ENCODE measurements around the gene OPN1SW.

OPN1SW gene

DNA sequence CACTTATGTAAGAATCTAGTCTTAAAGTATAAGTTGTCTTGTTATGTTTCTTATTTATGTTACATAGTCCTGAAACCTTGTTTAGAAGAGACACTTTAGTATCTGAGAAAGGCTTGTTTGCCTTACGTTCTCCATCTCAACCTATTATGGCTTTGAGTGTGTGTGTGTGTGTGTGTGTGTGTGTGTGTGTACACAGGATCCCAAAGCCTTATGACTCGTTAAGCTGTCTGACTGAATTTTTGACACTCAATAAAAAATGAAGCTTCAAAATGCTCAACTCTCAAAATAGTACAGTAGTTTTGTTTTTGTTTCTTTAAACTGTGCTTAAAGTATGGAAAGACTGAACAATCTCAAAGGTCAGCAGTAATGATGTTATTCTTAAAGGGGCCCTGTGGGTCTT lies 18.4 kb downstream of the OPN1SW start:
- no peak for DNase-seq (ENCODE audit: low read depth)

DNA sequence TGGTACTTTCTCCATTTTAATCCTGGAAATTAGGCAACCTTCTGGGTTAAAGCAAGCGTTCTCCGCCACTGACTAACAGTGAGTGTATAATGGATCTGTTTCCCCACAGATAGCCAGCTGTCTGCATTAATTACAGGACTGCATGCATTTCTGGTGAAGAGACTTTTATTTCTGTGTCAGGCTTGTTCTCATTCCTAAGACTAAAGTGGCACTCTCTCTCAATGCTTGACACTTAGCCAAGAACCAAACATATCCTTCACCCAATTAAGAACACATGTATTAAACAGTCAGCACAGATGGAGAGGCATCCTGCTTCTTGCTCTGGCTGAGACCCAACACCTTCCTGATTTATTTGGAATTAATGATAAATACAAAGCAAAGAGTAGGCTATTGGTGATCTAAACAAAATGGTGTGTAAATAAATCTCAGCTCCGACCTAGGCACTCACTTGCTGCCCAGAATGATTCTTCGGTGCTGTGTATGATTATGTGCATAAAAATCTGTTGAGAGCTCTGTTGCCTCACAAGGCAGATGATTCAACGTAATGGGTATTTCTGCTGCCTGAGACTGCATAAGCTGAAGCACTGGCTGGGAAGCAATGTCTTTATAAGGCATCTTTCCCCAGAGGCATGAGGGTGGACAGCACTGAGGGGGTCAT lies 19.6 kb downstream of the OPN1SW start:
- peak; percentile 96 for DNase-seq (ENCODE audit: low read depth)

DNA sequence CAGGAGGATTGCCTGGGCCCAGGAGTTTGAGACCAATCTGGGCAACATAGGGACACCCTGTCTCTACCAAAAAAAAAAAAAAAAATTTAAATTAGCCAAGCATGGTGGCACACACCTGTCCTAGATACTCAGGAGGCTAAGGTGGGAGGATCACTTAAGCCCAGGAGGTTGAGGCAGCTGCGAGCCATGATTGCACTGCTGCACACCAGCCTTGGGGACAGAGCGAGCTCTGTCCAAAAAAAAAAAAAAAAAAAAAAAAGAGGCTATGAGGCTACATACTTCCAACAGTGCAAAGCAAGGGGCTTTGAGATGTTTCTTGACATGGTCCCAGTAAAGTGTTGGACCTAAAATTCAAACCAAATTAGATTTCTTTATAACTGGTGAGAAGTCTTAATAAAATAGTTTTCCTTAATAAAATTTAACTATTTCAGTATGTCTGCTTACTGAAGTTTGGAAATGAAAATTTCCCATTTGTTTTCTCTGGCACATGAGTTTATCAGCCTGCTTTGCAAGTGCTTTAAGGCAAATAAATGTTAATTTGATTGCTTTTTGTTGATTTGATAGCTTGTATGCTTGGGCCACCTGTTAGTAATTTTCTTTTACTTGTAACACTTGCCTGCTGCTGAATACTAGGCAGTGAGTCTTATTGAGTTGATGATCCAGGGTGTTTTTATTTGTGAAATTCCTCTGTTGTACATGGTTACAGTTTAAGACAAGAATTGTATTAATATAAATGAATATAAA lies 20.3 kb downstream of the OPN1SW start:
- DNase-seq (ENCODE audit: low read depth), result no peak

DNA sequence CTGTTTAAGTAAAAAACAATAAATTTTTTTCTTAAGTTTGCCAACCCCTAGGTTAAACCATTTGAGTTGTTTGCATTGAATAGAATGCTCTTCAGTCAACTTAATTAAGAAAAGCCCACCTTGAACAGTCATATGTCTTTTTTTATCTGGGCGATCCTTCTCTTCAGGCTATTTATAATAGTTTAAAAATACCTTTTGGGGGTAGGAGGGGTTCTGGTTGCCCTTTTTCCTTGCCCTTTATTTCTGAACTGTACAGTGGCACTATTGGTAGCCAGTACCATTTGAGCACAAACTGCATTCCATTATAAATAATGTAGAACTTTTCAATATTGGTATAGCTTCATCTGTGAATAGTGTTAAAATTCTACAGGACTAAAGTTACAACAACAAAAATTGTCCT lies 23.3 kb downstream of the OPN1SW start:
- DNase-seq (ENCODE audit: low read depth), result no peak

DNA sequence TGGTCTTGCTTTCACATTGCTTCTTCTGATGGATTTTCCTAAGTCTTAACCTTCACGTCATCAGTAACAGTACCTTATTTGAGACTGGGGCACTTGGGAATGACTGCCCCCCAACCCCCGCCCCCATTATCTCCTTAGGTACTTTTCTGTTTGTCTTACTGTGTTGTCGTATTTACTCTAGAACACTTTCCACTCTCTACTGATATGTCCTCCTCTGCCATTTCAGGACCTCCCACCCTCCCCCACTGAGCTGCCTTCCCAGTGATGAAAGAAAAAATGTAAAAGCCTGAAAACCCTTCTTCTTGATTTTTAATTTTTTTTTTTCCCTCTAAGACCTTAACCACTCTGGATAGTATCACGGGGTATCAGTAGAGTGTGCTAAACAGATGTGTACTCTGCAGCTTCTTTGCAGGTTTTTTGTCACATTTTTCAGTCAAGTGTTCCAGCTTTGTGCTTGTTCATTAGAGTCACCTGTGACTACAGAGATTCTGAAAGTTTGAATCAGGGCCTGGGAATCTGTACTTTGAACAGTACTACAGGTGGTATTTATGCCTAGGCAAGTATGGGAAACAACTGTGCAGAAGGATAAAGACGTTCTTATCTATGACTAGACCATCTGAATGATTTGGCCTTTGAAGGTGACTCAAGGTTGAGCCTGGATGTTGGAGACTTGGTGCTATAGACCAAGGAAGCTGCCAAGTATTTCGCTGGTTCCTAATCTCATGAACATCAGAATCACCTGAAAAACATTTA lies 28.1 kb downstream of the OPN1SW start:
- DNase-seq (ENCODE audit: low read depth), result peak; percentile 36

DNA sequence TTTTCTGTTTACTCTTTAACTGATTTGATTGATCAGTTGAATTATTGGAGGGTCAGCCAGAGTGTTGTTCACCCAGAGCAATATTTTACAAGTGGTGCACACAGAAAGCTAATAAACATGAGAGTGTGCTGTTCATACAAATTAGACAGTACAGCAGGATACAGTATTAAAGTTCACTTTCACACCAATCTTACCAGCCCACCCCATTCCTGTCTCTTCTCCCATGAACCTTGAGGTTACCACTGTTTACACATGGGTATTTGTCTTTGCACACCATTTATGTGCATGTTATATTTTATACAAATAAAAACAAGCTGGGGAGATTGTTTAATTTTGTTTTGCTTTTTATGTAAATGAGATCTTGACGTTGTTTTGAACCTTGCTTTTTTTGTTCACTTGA lies 29.9 kb downstream of the OPN1SW start:
- DNase-seq (ENCODE audit: low read depth), result no peak

DNA sequence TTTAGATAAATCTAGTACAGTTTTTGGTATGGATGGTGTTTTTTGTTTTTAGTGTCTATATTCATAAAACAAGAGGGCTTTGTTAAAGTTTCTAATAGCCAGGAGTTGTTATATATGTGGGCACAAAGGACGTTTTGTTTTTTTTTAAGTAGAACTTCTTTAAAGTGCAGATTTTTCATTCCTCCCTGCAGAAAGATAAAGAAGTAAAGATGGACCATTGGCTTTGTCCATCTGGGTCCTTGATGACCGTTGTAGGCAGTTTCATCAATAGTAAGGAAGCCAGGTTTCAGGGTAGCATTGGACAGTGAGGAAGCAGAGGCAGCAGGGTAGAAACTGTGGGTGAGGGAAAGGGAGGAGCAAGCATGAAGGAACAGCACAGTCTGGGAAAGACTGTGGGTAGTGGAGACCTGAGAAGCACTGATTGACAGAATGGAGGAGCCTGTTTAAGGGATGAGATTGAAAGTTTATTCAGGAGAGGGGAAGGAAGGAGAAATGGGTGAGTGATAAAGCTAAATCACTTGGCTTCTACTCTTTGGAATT lies 31.2 kb downstream of the OPN1SW start:
- no peak for DNase-seq (ENCODE audit: low read depth)

DNA sequence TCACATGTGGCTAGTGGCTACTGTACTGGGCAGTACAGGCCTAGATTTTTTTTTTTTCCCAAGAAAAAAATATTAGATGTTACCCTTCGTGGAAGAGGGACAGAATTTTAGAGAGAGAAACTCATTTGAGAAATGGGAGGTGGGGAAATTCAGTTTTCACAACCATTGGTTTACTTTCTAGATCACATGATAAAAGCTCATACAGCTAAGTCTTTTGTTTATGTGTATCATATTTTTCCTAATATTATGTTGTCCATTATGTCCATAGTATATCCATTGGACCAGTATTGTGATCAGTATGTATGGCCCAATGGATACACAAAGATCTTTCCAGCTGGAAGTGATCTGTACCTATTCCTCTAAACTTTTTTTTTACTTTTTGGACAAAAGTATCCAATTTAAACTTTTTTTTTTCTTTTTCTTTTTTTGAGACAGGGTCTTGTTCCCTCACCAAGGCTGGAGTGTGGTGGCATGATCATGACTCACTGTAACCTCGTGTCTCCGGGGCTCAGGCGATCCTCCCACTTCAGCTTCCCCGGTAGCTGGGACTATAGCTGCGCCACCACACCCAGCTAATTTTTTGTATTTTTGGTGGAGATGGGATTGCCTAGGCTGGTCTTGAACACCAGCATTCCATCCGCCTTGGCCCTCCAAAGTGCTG lies 32.4 kb downstream of the OPN1SW start:
- DNase-seq (ENCODE audit: low read depth), result peak; percentile 33

DNA sequence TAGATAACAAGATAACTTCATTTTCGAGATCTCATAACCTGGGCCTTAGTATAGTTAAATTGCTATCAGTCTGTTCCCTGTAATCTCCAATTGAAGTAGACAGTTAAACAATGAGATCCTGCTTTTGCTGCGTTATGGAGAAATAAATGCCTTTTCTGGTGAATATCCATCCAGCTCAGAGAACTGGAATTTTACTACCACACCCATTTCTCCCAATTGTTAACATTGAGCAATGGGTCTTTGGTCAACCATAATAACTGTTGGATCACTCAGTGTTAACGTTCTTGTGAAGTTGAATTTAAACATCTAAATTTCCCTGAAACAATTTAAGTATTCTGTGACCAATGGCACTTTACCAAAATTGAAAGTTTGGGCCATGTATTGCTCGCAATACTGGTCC lies 33.4 kb downstream of the OPN1SW start:
- peak; percentile 74 for DNase-seq (ENCODE audit: low read depth)

DNA sequence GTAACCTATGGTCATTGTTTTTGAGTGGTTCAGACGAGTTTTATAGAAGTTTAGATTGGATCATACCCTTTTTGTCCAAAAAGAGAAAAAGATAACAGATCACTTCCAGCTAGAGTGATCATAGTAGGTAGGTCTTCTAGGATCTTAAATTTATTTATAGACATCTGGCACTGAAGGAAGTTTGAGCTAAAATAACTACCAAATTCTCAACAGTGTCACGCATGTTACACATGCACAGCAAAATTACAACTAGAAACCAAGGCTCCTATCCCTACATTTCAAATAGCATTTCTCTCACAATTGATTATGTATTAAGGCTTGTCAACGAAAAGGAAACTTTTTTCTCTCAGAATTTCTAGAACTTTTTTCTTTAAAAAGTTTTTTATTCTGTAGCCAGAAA lies 34.1 kb downstream of the OPN1SW start:
- DNase-seq (ENCODE audit: low read depth), result no peak

DNA sequence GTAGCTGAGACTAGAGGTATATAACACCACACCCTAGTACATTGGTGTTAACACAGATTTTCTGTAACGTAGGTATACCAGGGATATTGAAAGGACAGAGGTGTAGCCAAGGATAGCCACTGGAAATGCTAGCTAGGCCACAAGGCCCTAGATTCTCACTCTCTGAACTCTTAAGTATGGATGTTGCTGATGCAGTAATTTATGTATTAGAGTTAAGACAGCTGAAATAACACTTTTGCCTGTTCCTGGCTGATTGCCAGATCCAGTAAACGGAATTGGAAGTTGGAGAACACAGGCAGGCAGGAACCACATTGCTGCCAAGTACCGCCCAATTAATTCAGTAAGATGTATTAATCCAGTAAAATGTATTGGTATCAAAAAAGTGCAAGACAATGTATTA lies 34.6 kb downstream of the OPN1SW start:
- DNase-seq (ENCODE audit: low read depth), result no peak

DNA sequence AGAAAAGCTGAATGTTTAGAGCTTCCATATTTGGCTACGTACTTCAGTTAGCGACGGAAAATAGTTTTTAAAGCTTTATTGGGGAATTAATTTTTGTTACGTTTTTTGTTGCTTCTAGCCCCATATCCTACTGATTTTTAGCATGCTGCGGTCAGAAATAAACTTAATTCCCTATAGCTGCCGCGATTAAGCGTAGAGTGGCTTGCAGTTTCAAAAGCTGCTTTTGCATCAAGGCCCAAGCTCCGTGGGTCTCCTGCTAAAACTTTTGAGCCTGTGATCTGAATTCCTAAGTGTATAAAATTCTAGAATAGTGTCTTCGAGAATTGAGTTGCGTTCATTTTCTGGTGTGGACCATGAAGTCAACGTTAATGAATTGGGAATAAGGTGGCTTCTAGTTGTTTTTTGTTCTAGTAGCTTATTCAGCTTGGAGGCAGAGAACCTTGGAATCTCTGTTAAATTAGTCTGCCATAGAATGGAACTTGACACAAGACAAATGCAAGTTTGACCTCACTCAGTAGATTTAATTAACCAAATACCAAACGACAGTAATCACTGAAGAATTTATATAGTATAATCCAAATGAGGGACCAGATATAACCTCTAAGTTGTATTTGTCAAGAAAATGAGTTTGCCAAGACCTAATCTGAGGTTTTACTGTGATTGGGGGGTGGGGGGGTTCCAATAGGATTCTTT lies 35.5 kb downstream of the OPN1SW start:
- DNase-seq (ENCODE audit: low read depth), result no peak

DNA sequence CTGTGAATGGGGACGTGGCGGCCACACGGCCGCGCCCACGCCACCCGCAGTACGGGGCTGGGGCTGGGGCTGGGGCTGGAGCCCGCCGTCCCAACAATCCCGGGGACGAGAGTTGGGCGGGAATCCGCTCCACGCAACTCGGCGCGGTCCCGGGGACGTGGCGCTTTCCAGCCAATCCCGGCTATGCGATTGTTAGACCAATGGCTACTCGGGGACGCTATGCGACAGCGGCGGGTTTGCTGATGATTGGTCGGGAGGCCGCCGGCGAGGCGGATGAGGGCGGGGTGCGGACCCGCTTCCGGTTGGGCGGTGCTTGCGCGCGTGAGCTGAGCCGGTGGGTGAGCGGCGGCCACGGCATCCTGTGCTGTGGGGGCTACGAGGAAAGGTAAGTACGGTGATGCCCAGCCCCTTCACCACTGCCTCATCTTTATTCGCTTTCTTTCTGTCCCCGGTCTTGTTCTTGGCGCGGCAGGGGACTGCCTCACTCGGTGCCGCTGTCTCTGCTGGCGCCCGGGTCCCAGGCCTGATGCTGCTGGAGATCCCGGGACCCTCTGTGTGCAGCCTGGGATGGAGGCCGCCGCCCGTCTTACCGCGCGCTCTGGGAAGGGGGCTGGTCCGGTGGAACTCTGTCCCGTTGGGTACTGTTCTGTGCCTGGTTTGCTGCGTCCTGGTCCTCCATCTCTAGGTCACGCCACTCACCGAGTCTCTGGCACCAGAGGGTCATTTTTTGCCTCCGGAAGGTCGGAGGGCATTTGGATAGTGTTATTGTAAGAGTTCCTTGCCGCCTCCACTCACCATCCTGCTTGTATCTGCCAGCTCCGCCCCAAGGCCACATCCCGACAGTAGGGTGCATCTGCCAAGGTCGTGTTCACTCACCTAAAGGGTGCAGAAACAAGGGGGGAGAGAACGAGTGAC lies 36.3 kb downstream of the OPN1SW start, which contains the start of gene CALU:
Gene CALU (plus strand): TSS at position 312 of the 915 bp plus-strand sequence. CDS start 9,225 bp downstream, outside the sequence.
- DNase-seq (ENCODE audit: low read depth), result peak; percentile 95

DNA sequence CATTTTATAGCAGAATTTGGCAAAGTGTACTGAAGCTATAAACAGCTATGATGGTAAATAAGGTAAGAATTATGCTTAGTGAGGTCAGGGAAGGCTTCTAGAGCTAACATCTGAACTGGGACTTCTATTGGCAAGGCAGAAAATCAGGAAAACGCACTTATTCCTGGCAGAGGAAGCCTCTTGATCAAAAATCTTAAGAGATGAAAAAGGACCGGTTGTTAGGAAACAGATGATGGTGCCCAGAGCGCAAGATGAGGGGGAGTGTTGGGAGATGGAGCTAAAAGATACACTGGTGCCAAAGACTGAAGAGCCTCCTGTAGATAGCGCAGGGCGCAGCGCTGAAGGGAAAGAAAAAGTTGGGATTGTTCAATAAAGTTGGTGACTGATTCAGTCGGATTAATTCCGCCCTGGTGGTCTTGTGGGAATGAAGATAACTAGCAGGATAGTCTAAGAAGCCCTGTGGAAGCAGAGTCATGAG lies 37.0 kb downstream of the OPN1SW start:
- DNase-seq (ENCODE audit: low read depth), result peak; percentile 72

DNA sequence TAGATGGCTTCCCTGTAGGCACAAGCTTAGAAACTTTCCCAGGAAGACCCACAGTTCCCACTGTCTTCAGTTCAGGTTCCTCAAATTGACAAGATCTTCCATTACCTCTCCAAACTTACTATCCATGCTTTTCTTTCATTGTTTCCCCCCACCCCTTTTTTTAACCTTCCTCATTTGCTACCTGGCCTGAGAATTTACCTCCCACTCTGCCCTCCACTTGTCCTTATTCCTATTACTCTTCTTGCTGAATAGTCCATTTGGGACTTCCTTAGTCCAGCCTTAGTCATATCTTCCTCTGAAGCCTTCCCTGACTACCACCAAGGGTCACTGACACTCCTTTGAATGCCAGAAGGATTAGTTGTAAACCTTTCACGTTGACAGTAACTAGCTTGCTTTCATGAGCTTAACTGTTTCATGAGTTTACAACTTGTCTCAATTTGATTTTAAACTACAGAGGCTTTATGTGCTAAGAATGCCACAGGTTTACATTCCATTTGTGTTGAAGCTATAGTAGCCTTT lies 37.7 kb downstream of the OPN1SW start:
- peak; percentile 61 for DNase-seq (ENCODE audit: low read depth)

DNA sequence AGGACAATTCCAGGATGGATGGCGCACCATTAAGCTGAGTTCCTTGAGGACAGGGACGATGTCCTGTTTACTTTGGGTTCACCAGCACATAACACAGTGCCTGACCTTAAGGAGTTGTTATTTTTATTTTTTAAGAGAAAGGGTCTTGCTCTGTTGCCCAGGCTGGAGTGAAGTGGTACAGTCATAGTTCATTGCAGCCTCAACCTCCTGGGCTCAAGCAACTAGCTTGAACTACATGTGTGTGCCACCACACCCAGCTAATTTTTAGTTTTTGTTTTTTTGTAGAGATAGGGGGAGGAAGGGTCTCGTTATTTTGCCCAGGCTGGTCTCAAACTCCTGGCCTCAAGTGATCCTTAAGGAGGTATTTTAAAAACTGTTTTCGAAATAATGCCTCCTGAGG lies 38.2 kb downstream of the OPN1SW start:
- no peak for DNase-seq (ENCODE audit: low read depth)

DNA sequence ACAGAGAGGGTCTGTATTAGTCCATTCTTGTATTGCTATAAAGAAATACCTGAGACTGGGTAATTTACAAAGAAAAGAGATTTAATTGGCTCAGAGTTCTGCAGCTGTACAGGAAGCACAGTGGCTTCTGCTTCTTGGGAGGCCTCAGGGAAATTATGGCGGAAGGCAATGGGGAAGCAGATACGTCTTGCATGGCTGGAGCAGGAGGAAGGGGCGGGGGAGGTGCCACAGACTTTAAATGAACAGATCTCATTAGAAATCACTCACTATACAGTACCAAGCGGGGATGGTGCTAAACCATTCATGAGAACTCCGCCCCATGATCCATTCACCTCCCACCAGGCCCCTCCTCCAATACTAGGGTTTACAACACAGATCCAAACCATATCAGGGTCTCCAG lies 40.2 kb downstream of the OPN1SW start:
- DNase-seq (ENCODE audit: low read depth), result no peak

DNA sequence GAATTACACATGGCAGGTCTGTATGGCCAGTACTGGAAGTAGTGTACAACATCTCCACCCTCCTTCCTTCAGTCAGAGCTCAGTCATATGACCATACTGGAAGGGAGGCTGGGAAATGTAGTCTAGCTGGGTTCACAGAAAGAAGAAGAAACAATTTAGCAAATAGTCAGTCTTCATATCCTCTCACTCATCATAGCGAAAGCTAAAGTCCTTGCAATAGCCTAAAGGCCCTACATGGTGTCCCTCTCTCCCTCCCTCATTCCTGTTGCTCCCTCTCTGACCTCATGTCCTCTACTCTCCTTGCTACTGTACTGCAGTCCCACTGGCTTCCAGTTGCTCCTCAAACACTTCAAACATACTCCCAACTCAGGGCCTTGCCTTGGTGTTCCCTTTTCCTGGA lies 40.7 kb downstream of the OPN1SW start:
- no peak for DNase-seq (ENCODE audit: low read depth)

DNA sequence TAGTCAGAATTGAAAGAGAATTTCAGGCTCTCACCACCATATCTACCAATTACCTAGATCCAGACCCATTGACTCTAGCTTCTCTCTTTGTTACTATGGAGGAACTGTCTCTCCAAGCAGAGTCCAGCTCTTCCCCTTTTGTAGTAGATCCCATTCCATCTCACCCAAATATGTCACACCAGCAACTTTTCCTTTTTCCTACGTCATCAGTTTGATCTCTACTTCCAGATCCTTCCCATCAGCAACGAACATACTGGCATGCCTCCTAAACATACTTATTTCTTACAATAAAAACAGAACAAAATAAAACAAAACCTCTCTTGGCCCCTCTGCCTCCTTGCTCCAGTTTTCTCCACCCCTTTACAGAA lies 42.3 kb downstream of the OPN1SW start:
- no peak for DNase-seq (ENCODE audit: low read depth)

Measured in amniotic epithelial cell (primary cell).